GM18868 (cell line): ENCODE measurements around the gene DNAH6.
A peak's percentile ranks its signal among the peaks of the same experiment; 100 is the strongest.
"Not testable (repeated sequence)": the region's sequence is repeated elsewhere in the genome, so short reads cannot be mapped to it uniquely, and the experiment has no call there.

Experiments
- ATAC-seq: cut with Tn5 transposase; IDR thresholded peaks from one replicate; pipeline ENCODE4 v1.9.1; 2021; ENCODE audit warnings: mild to moderate bottlenecking, moderate library complexity; ENCODE audit not compliant: unreplicated experiment

The DNAH6 gene

GRCh38 chr2:84732897-84733778, 216.8 kb downstream of the DNAH6 start:
- ATAC-seq = no peak

GRCh38 chr2:84735389-84735788, 219.1 kb downstream of the DNAH6 start:
- no peak for ATAC-seq

GRCh38 chr2:84741182-84741822, 225.0 kb downstream of the DNAH6 start:
- ATAC-seq = peak; percentile 99

- ATAC-seq = no peak
Observed at GRCh38 chr2:84748341-84748740, 232.0 kb downstream of the DNAH6 start.

- no peak for ATAC-seq
Observed at GRCh38 chr2:84749442-84749841, 233.1 kb downstream of the DNAH6 start.

GRCh38 chr2:84755096-84755495, 238.8 kb downstream of the DNAH6 start:
- no peak for ATAC-seq

GRCh38 chr2:84757648-84758047, 241.3 kb downstream of the DNAH6 start:
- no peak for ATAC-seq

- ATAC-seq = no peak
Observed at GRCh38 chr2:84766791-84767190, 250.5 kb downstream of the DNAH6 start.

GRCh38 chr2:84768840-84769239, 252.5 kb downstream of the DNAH6 start:
- no peak for ATAC-seq

GRCh38 chr2:84770280-84770679, 254.0 kb downstream of the DNAH6 start:
- ATAC-seq = no peak

GRCh38 chr2:84771251-84771650, 255.0 kb downstream of the DNAH6 start:
- ATAC-seq = no peak

- ATAC-seq = not testable (repeated sequence)
Observed at GRCh38 chr2:84773562-84773961, 257.3 kb downstream of the DNAH6 start.

GRCh38 chr2:84776011-84776410, 259.7 kb downstream of the DNAH6 start:
- ATAC-seq = no peak

- ATAC-seq = no peak
Observed at GRCh38 chr2:84778911-84779690, 262.8 kb downstream of the DNAH6 start.

GRCh38 chr2:84779781-84780180, 263.5 kb downstream of the DNAH6 start:
- ATAC-seq = no peak

GRCh38 chr2:84781942-84782716, 265.8 kb downstream of the DNAH6 start:
- peak; percentile 86 for ATAC-seq

GRCh38 chr2:84782717-84783442, 266.6 kb downstream of the DNAH6 start:
- no peak for ATAC-seq

- ATAC-seq = no peak
Observed at GRCh38 chr2:84785950-84786349, 269.7 kb downstream of the DNAH6 start.

GRCh38 chr2:84786601-84787000, 270.3 kb downstream of the DNAH6 start:
- no peak for ATAC-seq

- no peak for ATAC-seq
Observed at GRCh38 chr2:84788027-84788426, 271.7 kb downstream of the DNAH6 start.
